ENCODE data around the gene VLDLR. TPM values are rescaled to one million over a fixed set of nuclear protein-coding genes. Genes with fewer than 3 reads are reported as not detected.
A peak's percentile ranks its signal among the peaks of the same experiment; 100 is the strongest.

Gene VLDLR
- total RNA-seq, 1 donor from 2014 or later: 23.1 TPM

DNA sequence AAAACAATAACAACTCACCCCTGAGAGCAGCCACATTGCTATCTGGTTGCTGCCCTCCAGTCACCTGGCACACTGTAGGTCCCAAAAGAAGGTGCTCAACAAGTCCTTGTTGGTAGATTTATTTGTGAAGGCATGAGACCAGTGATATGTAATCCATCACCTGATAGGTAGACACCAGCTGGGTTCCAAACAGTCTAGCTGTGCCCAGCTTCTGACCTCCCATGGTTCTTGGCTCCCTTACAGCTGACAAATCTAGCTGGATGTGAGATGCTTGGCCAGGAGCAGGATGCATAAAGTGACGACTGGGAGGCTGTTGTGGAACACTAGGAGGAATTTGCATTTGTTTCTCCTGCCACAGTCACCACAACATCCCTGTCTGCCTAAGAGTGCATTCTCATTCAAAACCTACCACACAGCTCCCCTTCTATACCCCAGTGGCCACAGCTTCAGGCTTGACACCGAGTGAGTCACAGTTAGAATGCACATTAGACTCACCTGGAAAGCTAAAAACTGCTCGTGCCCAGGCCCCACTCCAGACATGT, 7.8 kb upstream of the VLDLR start:
- Histone ChIP-seq H3K27me3 (no peaks in the 10 kb centered on the region), H3K36me3 (no peaks in the 10 kb centered on the region), H3K4me3 (no peak overlapping the region), H3K4me1 (no peaks in the 10 kb centered on the region), H3K27ac (no peak overlapping the region), H3K9me3 (no peaks in the 10 kb centered on the region)
- intact Hi-C loops (cut with DNase I): no loop called here
- TF ChIP-seq, protein P1, sequence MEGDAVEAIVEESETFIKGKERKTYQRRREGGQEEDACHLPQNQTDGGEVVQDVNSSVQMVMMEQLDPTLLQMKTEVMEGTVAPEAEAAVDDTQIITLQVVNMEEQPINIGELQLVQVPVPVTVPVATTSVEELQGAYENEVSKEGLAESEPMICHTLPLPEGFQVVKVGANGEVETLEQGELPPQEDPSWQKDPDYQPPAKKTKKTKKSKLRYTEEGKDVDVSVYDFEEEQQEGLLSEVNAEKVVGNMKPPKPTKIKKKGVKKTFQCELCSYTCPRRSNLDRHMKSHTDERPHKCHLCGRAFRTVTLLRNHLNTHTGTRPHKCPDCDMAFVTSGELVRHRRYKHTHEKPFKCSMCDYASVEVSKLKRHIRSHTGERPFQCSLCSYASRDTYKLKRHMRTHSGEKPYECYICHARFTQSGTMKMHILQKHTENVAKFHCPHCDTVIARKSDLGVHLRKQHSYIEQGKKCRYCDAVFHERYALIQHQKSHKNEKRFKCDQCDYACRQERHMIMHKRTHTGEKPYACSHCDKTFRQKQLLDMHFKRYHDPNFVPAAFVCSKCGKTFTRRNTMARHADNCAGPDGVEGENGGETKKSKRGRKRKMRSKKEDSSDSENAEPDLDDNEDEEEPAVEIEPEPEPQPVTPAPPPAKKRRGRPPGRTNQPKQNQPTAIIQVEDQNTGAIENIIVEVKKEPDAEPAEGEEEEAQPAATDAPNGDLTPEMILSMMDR (IDR thresholded peaks at IDR 0.05): no peak
- no peak for DNase-seq
- peak; percentile 69 for ATAC-seq

GRCh38 chr9:2615497-2615896, 6.1 kb upstream of the VLDLR start:
- H3K36me3 ChIP-seq: no peaks in the 10 kb centered on the region
- H3K27me3 ChIP-seq: no peaks in the 10 kb centered on the region
- TF ChIP-seq, protein P1 (IDR thresholded peaks at IDR 0.05): no peak
- no peak overlapping the region for H3K4me3 ChIP-seq
- no peaks in the 10 kb centered on the region for H3K4me1 ChIP-seq
- ATAC-seq: no peak
- no peak for DNase-seq
- intact Hi-C loops (cut with DNase I): no loop called here
- H3K27ac ChIP-seq: no peak overlapping the region
- H3K9me3 ChIP-seq: no peaks in the 10 kb centered on the region

DNA sequence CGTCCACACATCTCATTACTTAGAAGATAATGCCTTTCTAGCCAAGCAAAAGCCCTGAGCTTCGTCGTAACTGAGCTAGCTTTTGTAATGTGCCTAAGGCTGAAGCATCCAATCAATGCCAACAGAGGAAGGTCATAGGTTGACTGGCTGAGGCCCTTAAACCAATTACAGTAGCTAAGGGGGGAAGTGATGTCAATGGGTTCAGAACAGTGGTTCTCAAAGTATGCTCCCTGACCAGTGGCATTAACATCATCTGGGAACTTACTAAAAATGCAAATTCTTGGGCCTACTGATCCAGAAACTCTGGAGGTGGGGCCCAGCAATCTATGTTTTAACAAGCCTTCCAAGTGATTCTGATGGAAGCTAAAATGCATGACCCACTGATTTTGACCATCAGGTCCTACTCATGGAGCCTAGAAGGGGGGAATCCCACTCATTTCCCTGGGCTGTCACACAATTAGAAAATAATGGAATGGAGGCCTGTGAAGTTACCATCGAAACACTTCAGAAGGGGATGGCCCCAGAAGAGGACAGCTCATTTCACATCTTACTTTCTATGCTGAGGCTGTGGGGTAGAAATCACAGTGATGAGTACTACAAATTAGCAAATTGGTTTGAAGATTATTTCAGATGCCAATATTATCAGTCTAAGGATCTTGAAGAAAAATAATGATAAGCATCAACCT, 4.8 kb upstream of the VLDLR start:
- DNase-seq (no peak), ATAC-seq (no peak)
- Histone ChIP-seq H3K4me3 (no peak overlapping the region), H3K27ac (no peak overlapping the region), H3K4me1 (no peaks in the 10 kb centered on the region), H3K36me3 (no peaks in the 10 kb centered on the region), H3K27me3 (no peaks in the 10 kb centered on the region), H3K9me3 (no peaks in the 10 kb centered on the region)
- TF ChIP-seq, protein P1 (IDR thresholded peaks at IDR 0.05): no peak
- intact Hi-C loops (cut with DNase I): no loop called here

DNA sequence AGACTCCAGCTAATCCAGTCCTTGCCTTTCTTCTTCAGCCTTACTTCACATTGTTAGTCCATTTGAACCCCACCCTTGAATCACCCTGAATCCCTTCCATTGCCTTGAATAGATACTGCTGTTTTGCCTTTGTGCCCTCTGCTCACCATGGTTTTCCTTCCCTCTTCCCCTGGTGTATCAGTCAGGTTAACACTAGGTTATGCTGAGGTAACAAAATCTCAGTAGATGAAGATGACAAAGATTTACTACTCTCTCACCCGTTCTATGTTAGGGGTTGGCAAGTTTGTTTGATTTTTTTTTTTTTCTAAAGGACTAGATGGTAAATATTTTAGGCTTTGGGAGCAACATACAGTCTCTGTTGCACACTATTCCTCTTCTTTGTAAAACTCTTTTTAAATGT, 3.3 kb upstream of the VLDLR start:
- TF ChIP-seq, protein P1 (IDR thresholded peaks at IDR 0.05): no peak
- DNase-seq: no peak
- Histone ChIP-seq H3K27ac (no peak overlapping the region), H3K9me3 (no peaks in the 10 kb centered on the region), H3K4me1 (peaks cover 3% of the 10 kb centered on the region), H3K27me3 (no peaks in the 10 kb centered on the region), H3K4me3 (no peak overlapping the region), H3K36me3 (no peaks in the 10 kb centered on the region)
- no peak for ATAC-seq
- intact Hi-C loops (cut with DNase I): no loop called here

DNA sequence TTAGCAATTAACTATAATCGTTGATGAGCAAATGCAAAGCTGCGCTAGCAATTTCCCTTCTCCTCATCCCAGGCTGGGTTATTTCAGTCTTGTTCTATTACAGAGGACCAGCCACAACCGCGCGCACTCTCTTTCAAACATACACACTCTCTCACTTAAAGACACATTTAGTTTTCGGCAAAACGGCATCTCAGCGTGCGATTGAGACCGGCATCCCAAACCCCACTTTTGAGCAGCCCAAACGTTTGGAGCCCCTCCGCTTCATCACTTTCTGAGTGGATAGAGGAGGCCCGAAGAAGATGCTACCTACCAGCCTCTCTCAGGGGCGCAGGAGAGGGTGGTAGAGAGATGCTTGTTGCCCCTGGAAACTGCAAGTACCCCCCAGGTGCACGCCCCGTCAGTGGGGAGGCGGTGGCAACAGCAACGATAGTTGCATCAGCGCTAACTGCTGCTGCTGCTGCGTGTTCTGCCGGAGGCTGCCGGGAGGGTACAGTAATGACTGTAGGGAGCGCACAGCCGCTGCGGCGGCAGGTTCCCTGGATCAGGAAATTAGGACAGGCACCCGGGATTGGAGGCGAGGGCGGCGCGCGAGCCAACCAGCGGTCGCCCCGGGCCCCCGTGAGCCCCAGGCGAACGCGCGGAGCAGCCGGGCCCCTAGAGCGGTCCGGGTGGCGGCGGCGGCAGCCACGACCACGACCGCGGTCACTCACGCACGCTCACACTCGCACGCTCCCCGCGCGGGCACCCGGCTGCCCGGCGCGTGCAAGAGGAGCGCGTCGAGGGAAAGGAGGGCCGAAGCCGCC, 467 bp upstream of the VLDLR start:
- Histone ChIP-seq H3K4me1 (peaks cover 9% of the 10 kb centered on the region), H3K4me3 (peak overlapping the region; percentile 78), H3K36me3 (no peaks in the 10 kb centered on the region), H3K9me3 (no peaks in the 10 kb centered on the region), H3K27me3 (no peaks in the 10 kb centered on the region), H3K27ac (peak overlapping the region; percentile 77)
- peak; percentile 89 for ATAC-seq
- TF ChIP-seq, protein P1 (IDR thresholded peaks at IDR 0.05): peak; percentile 13
- DNase-seq: peak; percentile 91
- intact Hi-C loops (cut with DNase I): no loop called here

Data from upper lobe of right lung (tissue), 1 donor.